RPMI7951 (cell line): Measurements from ENCODE around the gene CNIH2. TPM values are rescaled to one million over a fixed set of nuclear protein-coding genes. Genes with fewer than 3 reads are reported as not detected.

Experiments
- DNase-seq: peaks from one replicate; pipeline ENCODE4 v3.0.0-alpha.2; 2012; ENCODE audit warnings: low read depth
- total RNA-seq: library from RNA; depleted of rRNA; stranded (reverse); fragments of >200 nt; shearing (Covaris generic); gene quantifications from 2 replicates; pipeline ENCODE4 v1.2.3, GENCODE V29; 2014; rRNA removed

CNIH2 gene
- total RNA-seq, 1 experiment from 2014 or later: 9.3 TPM

GRCh38 chr11:66329165-66329673 is 51.2 kb downstream of the CNIH2 start:
- peak; percentile 21 for DNase-seq

DNA sequence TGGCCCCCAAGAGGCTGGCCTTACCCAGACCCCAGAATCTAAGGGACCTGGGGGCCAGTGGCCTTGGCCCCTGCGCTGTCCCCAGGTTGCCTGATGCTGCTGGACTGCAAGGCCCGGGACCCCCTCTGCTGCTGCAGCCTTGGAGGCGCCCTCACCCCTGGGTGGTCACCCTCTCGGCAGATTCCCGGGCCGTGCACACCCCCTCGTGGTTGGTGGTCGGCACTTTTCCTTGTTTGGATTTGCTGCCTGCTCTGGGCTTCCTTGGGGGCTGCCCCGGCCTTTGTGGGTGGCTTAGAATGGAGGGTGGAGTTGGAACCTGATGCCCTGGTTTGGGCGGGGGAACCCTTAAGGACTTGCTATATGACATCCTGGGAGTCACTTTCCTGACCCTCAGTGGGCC is 53.0 kb downstream of the CNIH2 start:
- DNase-seq: no peak

DNA sequence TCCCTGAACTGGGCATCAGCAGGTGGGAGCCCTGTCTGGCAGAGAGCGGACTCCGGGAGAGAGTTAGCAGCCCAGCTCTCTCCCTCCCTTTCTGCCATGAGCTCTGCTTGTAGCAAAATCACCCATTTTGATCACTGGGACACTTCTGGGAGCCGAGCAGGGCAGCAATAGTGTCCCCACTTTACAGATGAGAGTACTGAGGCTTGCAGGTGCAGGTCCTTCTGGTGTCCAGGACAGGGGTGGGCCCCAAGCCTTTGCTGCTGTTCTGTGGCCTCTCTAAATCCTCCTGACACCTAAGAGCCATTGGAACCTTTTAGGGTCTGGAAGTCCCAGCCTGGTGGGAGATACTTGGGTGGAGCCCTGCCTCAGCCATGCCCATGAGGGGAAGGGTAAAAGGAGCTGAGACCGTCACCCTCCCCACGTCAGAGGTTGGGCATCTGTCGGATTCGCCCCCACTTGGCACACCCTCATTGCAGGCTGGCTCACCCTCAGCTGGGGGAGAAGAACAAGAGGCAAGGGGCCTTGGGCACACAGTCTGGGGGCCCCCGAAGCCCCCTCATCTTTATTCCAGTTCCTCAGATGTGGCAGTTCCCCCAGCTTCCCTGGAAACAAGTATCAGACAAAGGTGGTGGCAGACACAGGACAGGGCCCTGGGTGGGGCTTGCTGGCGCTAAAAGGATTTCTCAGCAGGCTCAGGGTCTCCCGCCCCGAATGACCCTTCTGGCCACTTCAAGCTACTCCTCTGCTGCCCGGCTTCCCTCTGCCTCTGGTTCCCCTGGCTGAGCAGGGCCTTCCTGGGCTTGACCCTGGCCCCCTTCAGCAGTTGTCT is 53.8 kb downstream of the CNIH2 start:
- no peak for DNase-seq

DNA sequence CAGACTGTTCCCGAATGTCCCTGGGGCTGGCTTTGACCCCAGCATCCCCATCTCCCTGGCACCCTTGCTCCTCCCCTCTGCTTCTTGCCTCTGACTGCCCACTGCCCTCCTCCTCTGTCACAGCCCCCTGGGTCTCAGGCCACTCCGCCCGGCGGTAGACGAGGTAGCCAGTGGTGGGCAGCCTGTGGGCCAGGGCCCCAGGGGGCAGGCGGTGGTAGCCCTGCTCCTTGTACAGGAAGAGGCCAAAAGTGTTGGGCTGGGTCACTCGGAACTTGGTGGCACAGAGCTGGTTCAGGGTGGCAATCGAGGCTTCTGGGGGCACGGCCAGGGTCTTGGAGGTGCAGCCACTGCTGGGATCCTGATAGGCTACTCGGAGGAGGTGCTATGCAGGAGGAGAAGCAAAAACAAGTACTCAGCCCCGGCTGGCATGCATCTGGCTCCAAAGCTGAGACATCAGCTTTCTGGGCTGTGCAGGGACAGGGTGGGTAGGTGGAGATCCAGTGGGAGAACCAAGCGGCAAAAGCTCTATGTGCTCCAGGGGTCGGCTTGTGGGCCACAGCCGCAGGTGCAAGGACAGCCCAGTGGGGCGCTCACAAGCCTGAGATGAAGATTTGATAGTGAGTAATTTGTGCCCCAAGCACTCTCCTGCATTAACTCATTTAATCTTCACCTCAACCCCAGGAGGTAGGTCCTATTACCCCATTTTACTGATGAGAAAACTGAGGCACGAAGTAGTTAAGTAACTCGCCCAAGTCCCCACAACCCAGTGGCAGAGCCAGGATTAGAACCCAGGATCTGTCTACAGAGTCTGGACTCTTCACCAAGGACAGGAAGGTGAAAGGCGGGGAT is 54.6 kb downstream of the CNIH2 start:
- DNase-seq: no peak

- DNase-seq: no peak
Observed at GRCh38 chr11:66333220-66333877, 55.4 kb downstream of the CNIH2 start.

Other genes starting within 250 kb of the CNIH2 start
- not detected in 2 replicates for gene GAL3ST3, start 229.0 kb upstream of the CNIH2 start, total RNA-seq
- gene SF3B2, start 225.8 kb upstream of the CNIH2 start, total RNA-seq: 198 and 205 TPM in 2 replicates
- gene PACS1, start 207.9 kb upstream of the CNIH2 start, total RNA-seq: 16.7 and 19.1 TPM in 2 replicates
- gene KLC2, start 20.5 kb upstream of the CNIH2 start, total RNA-seq: 9.9 and 11.2 TPM in 2 replicates
- gene RAB1B, start 9.5 kb upstream of the CNIH2 start, total RNA-seq: 146 and 161 TPM in 2 replicates
- 119 and 167 TPM in 2 replicates for gene YIF1A, start 11.0 kb downstream of the CNIH2 start, total RNA-seq
- gene TMEM151A, start 13.7 kb downstream of the CNIH2 start, total RNA-seq: 0.39 TPM in 1 of 2 replicates, not detected in the other
- gene CD248, start 38.9 kb downstream of the CNIH2 start, total RNA-seq: not detected in 2 replicates
- 28.0 and 38.8 TPM in 2 replicates for gene RIN1, start 58.3 kb downstream of the CNIH2 start, total RNA-seq
- gene BRMS1, start 66.9 kb downstream of the CNIH2 start, total RNA-seq: 91.7 and 92.6 TPM in 2 replicates
- gene B4GAT1, start 69.5 kb downstream of the CNIH2 start, total RNA-seq: 49.3 and 50.5 TPM in 2 replicates
- gene SLC29A2, start 93.6 kb downstream of the CNIH2 start, total RNA-seq: 0.39 and 1.4 TPM in 2 replicates
- not detected in 2 replicates for gene NPAS4, start 142.9 kb downstream of the CNIH2 start, total RNA-seq
- gene MRPL11, start 160.7 kb downstream of the CNIH2 start, total RNA-seq: 67.6 and 74.4 TPM in 2 replicates
- gene PELI3, start 188.7 kb downstream of the CNIH2 start, total RNA-seq: 6.6 TPM in 2 replicates
- 36.8 and 46.4 TPM in 2 replicates for gene DPP3, start 202.3 kb downstream of the CNIH2 start, total RNA-seq
- 17.5 and 29.6 TPM in 2 replicates for gene BBS1, start 232.5 kb downstream of the CNIH2 start, total RNA-seq